ENCODE results near the gene FOLR3. TPM values are rescaled to one million over a fixed set of nuclear protein-coding genes. Genes with fewer than 3 reads are reported as not detected.

The FOLR3 gene
- total and polyA plus RNA-seq, 9 of the 15 experiments (the other 6 are each of a cell fraction or from before 2014, with no cell fraction given), result not detected

DNA sequence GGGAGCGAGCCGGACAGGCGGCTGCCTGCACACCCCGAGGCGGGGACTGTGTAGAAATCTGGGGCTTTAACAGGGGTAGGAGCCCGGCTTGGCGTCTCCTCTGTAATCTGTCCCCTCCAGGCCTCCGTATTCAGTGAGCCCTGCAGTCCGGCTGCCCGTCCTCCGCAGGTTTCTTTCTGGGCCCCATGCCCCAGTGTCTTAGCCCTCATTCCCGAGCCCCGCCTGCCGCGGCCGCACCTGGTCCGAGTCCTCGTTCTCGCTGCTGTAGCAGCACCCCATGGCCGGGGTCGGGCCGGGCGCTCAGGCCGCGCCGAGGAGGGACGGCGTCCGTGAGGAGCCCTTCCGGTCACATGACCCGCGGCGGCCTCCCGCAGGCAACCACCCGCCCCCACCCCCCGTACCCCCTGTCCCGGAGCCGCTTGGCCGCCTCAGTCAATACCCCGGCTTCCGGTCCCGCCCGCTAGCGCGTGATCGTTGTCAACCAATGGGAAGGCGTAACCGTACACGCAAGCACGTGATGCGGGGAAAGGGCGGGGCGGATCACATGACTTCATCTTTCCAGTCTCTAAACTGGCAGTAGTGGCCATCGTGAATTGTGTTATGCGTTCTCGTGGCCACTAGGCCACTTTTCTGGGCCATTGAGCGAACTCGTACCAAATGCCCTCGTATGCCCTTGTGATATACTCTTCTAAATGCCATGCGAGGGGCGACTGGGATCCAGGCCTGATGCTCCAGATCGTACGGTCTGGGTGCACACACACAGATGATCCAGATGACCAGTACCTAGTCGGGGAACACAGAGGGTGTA is 32.4 kb upstream of the FOLR3 start, which contains the start of gene LAMTOR1 (continued):
- TF ChIP-seq, protein P1, sequence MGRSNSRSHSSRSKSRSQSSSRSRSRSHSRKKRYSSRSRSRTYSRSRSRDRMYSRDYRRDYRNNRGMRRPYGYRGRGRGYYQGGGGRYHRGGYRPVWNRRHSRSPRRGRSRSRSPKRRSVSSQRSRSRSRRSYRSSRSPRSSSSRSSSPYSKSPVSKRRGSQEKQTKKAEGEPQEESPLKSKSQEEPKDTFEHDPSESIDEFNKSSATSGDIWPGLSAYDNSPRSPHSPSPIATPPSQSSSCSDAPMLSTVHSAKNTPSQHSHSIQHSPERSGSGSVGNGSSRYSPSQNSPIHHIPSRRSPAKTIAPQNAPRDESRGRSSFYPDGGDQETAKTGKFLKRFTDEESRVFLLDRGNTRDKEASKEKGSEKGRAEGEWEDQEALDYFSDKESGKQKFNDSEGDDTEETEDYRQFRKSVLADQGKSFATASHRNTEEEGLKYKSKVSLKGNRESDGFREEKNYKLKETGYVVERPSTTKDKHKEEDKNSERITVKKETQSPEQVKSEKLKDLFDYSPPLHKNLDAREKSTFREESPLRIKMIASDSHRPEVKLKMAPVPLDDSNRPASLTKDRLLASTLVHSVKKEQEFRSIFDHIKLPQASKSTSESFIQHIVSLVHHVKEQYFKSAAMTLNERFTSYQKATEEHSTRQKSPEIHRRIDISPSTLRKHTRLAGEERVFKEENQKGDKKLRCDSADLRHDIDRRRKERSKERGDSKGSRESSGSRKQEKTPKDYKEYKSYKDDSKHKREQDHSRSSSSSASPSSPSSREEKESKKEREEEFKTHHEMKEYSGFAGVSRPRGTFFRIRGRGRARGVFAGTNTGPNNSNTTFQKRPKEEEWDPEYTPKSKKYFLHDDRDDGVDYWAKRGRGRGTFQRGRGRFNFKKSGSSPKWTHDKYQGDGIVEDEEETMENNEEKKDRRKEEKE (IDR thresholded peaks at IDR 0.05; ENCODE audit: borderline replicate concordance in 1 of 2, control insufficient read depth in 1 of 2, low read depth in 2 of 2, low read length in 1 of 2), result no peak
- TF ChIP-seq HDAC8 (tag; IDR thresholded peaks at IDR 0.05) (no peak; the same call in 1 of the 2 replicates), ATF1 (CRISPR knock-in tag; IDR thresholded peaks at IDR 0.05) (no peak), ATF1 (tag; IDR thresholded peaks at IDR 0.05) (peak; percentile 85), SIN3B (IDR thresholded peaks at IDR 0.05; ENCODE audit: low read depth) (peak; percentile 71), DACH1 (IDR thresholded peaks at IDR 0.05; ENCODE audit: partially characterized antibody) (no peak), GTF2E2 (tag; IDR thresholded peaks at IDR 0.05) (peak; percentile 40; the same call in 1 of the 2 replicates), SRSF9 (IDR thresholded peaks at IDR 0.05; ENCODE audit: borderline replicate concordance, low read depth, low read length) (no peak), ZNF436 (CRISPR knock-in tag; IDR thresholded peaks at IDR 0.05) (no peak), ZNF766 (CRISPR knock-in tag; conservative IDR thresholded peaks at IDR 0.05) (no peak), FOXJ2 (tag; IDR thresholded peaks at IDR 0.05) (0 out of 2 replicates have a peak, but pooled peaks have one; percentile 65), ZNF707 (CRISPR knock-in tag; conservative IDR thresholded peaks at IDR 0.05) (no peak), FIP1L1 (IDR thresholded peaks at IDR 0.05; ENCODE audit: low read depth, low read length, poor library complexity, severe bottlenecking) (peak; percentile 51), CBX5 (IDR thresholded peaks at IDR 0.05; ENCODE audit: borderline replicate concordance, low read depth) (0 out of 2 replicates have a peak, but pooled peaks have one; percentile 17), CBFB (CRISPR knock-in tag; IDR thresholded peaks at IDR 0.05) (peak; percentile 80; the same call in 1 of the 2 replicates), KLF13 (tag; IDR thresholded peaks at IDR 0.05; ENCODE audit: borderline replicate concordance, low read depth) (peak; percentile 52; the same call in 1 of the 2 replicates), NBN (IDR thresholded peaks at IDR 0.05; ENCODE audit: low read depth) (peak; percentile 14; the same call in 1 of the 2 replicates)
- TF ChIP-seq, protein P2, sequence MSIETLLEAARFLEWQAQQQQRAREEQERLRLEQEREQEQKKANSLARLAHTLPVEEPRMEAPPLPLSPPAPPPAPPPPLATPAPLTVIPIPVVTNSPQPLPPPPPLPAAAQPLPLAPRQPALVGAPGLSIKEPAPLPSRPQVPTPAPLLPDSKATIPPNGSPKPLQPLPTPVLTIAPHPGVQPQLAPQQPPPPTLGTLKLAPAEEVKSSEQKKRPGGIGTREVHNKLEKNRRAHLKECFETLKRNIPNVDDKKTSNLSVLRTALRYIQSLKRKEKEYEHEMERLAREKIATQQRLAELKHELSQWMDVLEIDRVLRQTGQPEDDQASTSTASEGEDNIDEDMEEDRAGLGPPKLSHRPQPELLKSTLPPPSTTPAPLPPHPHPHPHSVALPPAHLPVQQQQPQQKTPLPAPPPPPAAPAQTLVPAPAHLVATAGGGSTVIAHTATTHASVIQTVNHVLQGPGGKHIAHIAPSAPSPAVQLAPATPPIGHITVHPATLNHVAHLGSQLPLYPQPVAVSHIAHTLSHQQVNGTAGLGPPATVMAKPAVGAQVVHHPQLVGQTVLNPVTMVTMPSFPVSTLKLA (conservative IDR thresholded peaks at IDR 0.05), result peak; percentile 74 to 88
- TF ChIP-seq, protein P3, sequence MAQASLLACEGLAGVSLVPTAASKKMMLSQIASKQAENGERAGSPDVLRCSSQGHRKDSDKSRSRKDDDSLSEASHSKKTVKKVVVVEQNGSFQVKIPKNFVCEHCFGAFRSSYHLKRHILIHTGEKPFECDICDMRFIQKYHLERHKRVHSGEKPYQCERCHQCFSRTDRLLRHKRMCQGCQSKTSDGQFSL (CRISPR knock-in tag; IDR thresholded peaks at IDR 0.05), result no peak
- TF ChIP-seq, protein P3 (tag; IDR thresholded peaks at IDR 0.05), result no peak
- TF ChIP-seq, protein P4, sequence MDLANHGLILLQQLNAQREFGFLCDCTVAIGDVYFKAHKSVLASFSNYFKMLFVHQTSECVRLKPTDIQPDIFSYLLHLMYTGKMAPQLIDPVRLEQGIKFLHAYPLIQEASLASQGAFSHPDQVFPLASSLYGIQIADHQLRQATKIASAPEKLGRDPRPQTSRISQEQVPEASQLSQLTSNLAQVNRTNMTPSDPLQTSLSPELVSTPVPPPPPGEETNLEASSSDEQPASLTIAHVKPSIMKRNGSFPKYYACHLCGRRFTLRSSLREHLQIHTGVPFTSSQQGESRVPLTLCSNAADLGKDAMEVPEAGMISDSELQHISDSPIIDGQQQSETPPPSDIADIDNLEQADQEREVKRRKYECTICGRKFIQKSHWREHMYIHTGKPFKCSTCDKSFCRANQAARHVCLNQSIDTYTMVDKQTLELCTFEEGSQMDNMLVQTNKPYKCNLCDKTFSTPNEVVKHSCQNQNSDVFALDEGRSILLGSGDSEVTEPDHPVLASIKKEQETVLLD (IDR thresholded peaks at IDR 0.05), result peak; percentile 58; the same call in 1 of the 2 replicates
